ENCODE results near the gene PXMP2. TPM values are rescaled to one million over a fixed set of nuclear protein-coding genes. Genes with fewer than 3 reads are reported as not detected.

The PXMP2 gene
- total RNA-seq, 5 donors from 2014 or later (not counting 1 experiment from before 2014, with no cell fraction given), result 3.1 to 8.9 (median 6.5) TPM

DNA sequence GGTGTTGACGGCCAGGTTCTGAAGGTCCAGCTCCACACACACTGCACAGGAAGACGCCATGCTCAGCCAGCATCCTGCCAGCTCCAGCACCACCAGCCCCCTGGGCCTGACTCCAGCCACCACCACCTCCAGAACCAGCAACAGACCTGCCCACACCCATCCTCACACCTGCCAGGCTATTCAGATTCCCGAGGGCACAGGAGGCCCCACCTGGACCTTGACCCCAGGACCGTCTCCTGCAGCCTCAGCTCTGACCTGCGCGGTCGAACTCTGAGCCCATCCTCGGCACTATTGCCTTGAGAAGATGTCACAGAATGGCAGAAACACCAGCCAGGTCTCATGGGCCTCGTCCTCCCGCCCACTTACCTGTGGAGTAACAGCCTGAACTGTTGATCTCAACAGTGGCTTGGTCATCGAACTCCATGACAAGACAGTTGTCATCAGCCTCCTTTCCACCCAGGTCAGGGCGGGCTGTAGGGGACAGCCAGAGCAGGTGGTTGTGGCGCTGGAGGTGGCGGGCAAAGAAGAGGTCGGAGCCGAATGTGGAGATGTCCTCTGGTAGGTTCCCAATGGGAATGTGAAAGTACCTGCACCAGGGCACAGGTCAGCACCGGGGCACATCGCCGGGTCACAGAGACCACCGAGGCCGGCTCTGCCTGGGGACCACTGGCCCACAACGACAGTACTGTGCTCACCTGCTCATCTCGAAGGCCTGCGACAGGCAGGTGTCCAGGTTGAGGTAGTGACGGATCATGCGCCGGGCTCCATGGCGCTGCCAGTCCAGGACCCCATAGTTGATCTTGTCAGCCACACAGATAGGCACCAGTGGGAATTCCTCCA lies 45.4 kb upstream of the PXMP2 start:
- CTCF ChIA-PET, result no interaction called here
- Histone ChIP-seq H3K4me1 (ENCODE audit: control insufficient read depth in 1 of 2, extremely low read depth in 1 of 2, insufficient read depth in 2 of 2, low read length in 2 of 2) (no peaks in the 10 kb centered on the region), H3K36me3 (ENCODE audit: control insufficient read depth in 2 of 2, extremely low read depth in 1 of 2, insufficient read depth in 1 of 2, low read length in 1 of 2) (peaks cover 24 to 39% of the 10 kb centered on the region in 2 donors), H3K4me3 (ENCODE audit: control insufficient read depth in 1 of 2, extremely low read depth in 1 of 2, low read length in 1 of 2) (no peak overlapping the region), H3K9me3 (no peaks in the 10 kb centered on the region), H3K27ac (ENCODE audit: low read length) (no peak overlapping the region), H3K27me3 (replicated peaks in 1 of 2; ENCODE audit: control insufficient read depth in 2 of 2, extremely low read depth in 1 of 2, insufficient read depth in 2 of 2, low read length in 1 of 2) (no peaks in the 10 kb centered on the region)
- Mint-ChIP-seq H3K4me3 (no peak overlapping the region), H3K9me3 (no peaks in the 10 kb centered on the region), H3K4me1 (peaks cover 0 to 4% (median 0%) of the 10 kb centered on the region in 3 donors), H3K27me3 (no peaks in the 10 kb centered on the region), H3K27ac (no peak overlapping the region), H3K36me3 (peaks cover 51% of the 10 kb centered on the region)
- ATAC-seq (replicated peaks in 1 of 4) (no peak), DNase-seq (no peak)
- POLR2A ChIA-PET, result no interaction called here
- 98% methylated on average over 19 of the region's 28 CpGs for WGBS (ENCODE audit: insufficient coverage)

DNA sequence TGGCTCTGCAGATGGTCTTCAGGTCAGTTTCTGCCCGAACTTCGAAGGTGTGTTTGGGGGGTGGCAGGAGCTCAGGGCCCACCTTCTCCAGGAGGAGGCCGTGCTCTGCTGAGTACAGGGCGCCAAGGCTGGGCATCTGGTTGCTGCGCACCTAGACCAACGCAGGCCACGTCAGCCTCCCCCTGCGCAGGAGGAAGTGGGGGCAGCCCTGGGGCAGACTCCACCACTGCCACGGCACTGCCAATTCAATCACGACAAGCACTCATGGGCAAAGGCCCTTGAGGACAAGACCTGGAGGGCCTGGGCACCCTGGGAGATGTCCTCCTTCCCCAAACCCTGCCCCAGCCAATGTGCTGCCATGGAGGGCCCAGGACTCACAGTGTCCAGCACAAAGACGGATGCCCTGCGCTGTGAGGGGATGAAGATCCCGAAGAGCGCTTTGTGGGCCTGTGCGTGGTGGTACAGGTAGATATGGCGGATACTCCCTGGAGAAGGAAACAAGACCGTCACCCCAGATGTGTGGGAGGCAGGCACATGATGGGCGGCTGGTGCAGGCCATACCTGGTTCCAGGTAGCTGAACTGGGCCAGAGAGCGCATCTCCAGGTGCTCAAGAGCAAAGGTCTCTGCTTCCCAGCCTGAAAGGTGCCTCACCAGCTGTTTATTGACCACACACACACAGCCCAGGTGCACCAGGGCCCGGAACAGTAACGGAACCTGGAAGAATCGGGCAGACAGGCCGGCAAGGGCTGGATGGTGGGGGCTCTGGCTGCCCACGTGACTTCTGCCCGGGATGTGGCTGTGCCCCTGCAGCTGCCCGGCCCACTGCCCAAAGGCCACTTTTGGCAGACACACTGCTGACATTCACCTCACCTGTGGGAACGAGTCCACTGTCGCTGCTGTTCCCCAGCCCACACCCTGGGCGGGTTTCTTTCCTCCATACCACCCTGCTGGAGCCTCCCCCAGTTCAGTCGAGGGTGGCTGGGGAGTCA lies 44.2 kb upstream of the PXMP2 start:
- Histone ChIP-seq H3K4me3 (ENCODE audit: control insufficient read depth in 1 of 2, extremely low read depth in 1 of 2, low read length in 1 of 2) (no peak overlapping the region), H3K27me3 (replicated peaks in 1 of 2; ENCODE audit: control insufficient read depth in 2 of 2, extremely low read depth in 1 of 2, insufficient read depth in 2 of 2, low read length in 1 of 2) (no peaks in the 10 kb centered on the region), H3K9me3 (no peaks in the 10 kb centered on the region), H3K27ac (ENCODE audit: low read length) (no peak overlapping the region), H3K4me1 (ENCODE audit: control insufficient read depth in 1 of 2, extremely low read depth in 1 of 2, insufficient read depth in 2 of 2, low read length in 2 of 2) (no peaks in the 10 kb centered on the region), H3K36me3 (ENCODE audit: control insufficient read depth in 2 of 2, extremely low read depth in 1 of 2, insufficient read depth in 1 of 2, low read length in 1 of 2) (peaks cover 24 to 34% of the 10 kb centered on the region in 2 donors)
- Mint-ChIP-seq H3K27me3 (no peaks in the 10 kb centered on the region), H3K9me3 (no peaks in the 10 kb centered on the region), H3K36me3 (peaks cover 49% of the 10 kb centered on the region), H3K4me1 (no peaks in the 10 kb centered on the region), H3K4me3 (no peak overlapping the region), H3K27ac (no peak overlapping the region)
- POLR2A ChIA-PET, result no interaction called here
- no peak for ATAC-seq (replicated peaks in 1 of 4)
- CTCF ChIA-PET, result interaction anchor here in 1 of 2 donors (0.6 kb wide), 1 partner anchor 10 kb away, joined by 3 read pairs; no protein-coding TSS in a partner anchor
- DNase-seq, result no peak
- 98% methylated on average over 24 of the region's 30 CpGs for WGBS (ENCODE audit: insufficient coverage)

GRCh38 chr12:132646850-132647249 lies 40.5 kb upstream of the PXMP2 start:
- Histone ChIP-seq H3K27ac (ENCODE audit: low read length) (no peak overlapping the region), H3K27me3 (replicated peaks in 1 of 2; ENCODE audit: control insufficient read depth in 2 of 2, extremely low read depth in 1 of 2, insufficient read depth in 2 of 2, low read length in 1 of 2) (no peaks in the 10 kb centered on the region), H3K4me3 (ENCODE audit: control insufficient read depth in 1 of 2, extremely low read depth in 1 of 2, low read length in 1 of 2) (no peak overlapping the region), H3K4me1 (ENCODE audit: control insufficient read depth in 1 of 2, extremely low read depth in 1 of 2, insufficient read depth in 2 of 2, low read length in 2 of 2) (no peaks in the 10 kb centered on the region), H3K36me3 (ENCODE audit: control insufficient read depth in 2 of 2, extremely low read depth in 1 of 2, insufficient read depth in 1 of 2, low read length in 1 of 2) (peaks cover 24 to 45% of the 10 kb centered on the region in 2 donors), H3K9me3 (no peaks in the 10 kb centered on the region)
- Mint-ChIP-seq H3K4me3 (no peak overlapping the region), H3K4me1 (no peaks in the 10 kb centered on the region), H3K36me3 (peaks cover 47% of the 10 kb centered on the region), H3K27me3 (no peaks in the 10 kb centered on the region), H3K27ac (no peak overlapping the region), H3K9me3 (no peaks in the 10 kb centered on the region)
- 100% methylated on average over 3 of the region's 7 CpGs for WGBS (ENCODE audit: insufficient coverage)
- DNase-seq (no peak), ATAC-seq (replicated peaks in 1 of 4) (no peak)
- ChIA-PET CTCF (no interaction called here), POLR2A (no interaction called here)

- Mint-ChIP-seq H3K27ac (no peak overlapping the region), H3K9me3 (no peaks in the 10 kb centered on the region), H3K27me3 (no peaks in the 10 kb centered on the region), H3K4me1 (no peaks in the 10 kb centered on the region), H3K36me3 (peaks cover 51% of the 10 kb centered on the region), H3K4me3 (no peak overlapping the region)
- no peaks in the 10 kb centered on the region for H3K4me1 ChIP-seq (ENCODE audit: control insufficient read depth in 1 of 2, extremely low read depth in 1 of 2, insufficient read depth in 2 of 2, low read length in 2 of 2)
- DNase-seq, result no peak
- WGBS (ENCODE audit: insufficient coverage), result 95% methylated on average over 7 of the region's 10 CpGs
- no peak for ATAC-seq (replicated peaks in 1 of 4)
- no peak overlapping the region for H3K27ac ChIP-seq (ENCODE audit: low read length)
- no peak overlapping the region for H3K4me3 ChIP-seq (ENCODE audit: control insufficient read depth in 1 of 2, extremely low read depth in 1 of 2, low read length in 1 of 2)
- H3K36me3 ChIP-seq (ENCODE audit: control insufficient read depth in 2 of 2, extremely low read depth in 1 of 2, insufficient read depth in 1 of 2, low read length in 1 of 2), result peaks cover 17 to 34% of the 10 kb centered on the region in 2 donors
- ChIA-PET CTCF (no interaction called here), POLR2A (no interaction called here)
- no peaks in the 10 kb centered on the region for H3K27me3 ChIP-seq (replicated peaks in 1 of 2; ENCODE audit: control insufficient read depth in 2 of 2, extremely low read depth in 1 of 2, insufficient read depth in 2 of 2, low read length in 1 of 2)
- H3K9me3 ChIP-seq, result no peaks in the 10 kb centered on the region
Observed at GRCh38 chr12:132647858-132648257, 39.5 kb upstream of the PXMP2 start.

DNA sequence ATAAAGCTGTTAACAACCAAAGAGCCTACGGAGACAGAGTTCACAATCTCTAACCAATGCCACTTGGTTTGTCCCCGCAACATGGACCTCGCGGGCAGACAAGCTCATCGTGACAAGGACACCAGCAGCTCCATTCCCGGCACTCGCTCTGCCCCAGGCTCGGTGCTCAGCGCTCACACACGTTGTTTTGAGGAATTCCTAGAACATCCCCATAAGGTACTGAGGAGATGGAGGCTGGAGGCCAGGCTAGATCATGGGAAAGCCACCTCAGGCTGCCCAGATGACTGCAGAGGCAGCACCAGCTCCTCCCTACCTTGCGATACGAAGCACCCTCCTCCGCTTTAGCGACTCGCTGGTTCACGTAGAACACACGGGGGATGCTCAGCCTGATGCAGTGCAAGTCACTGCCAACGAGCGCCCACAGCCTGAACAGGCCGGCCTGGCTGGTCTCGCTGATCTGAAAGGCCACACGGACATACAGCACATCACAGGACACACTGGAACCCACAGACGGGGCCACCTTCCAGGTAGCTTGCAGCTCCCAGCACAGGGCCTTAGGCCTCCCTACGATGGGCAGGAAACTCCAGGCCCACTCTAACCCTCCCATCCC lies 38.7 kb upstream of the PXMP2 start:
- Histone ChIP-seq H3K27ac (ENCODE audit: low read length) (no peak overlapping the region), H3K36me3 (ENCODE audit: control insufficient read depth in 2 of 2, extremely low read depth in 1 of 2, insufficient read depth in 1 of 2, low read length in 1 of 2) (peaks cover 14 to 29% of the 10 kb centered on the region in 2 donors), H3K4me3 (ENCODE audit: control insufficient read depth in 1 of 2, extremely low read depth in 1 of 2, low read length in 1 of 2) (no peak overlapping the region), H3K4me1 (ENCODE audit: control insufficient read depth in 1 of 2, extremely low read depth in 1 of 2, insufficient read depth in 2 of 2, low read length in 2 of 2) (no peaks in the 10 kb centered on the region), H3K27me3 (replicated peaks in 1 of 2; ENCODE audit: control insufficient read depth in 2 of 2, extremely low read depth in 1 of 2, insufficient read depth in 2 of 2, low read length in 1 of 2) (no peaks in the 10 kb centered on the region), H3K9me3 (no peaks in the 10 kb centered on the region)
- 96% methylated on average over 24 of the region's 24 CpGs for WGBS (ENCODE audit: insufficient coverage)
- CTCF ChIA-PET, result no interaction called here
- no peak for DNase-seq
- Mint-ChIP-seq H3K4me1 (no peaks in the 10 kb centered on the region), H3K27me3 (no peaks in the 10 kb centered on the region), H3K36me3 (peaks cover 52% of the 10 kb centered on the region), H3K4me3 (no peak overlapping the region), H3K9me3 (no peaks in the 10 kb centered on the region), H3K27ac (no peak overlapping the region)
- no peak for ATAC-seq (replicated peaks in 1 of 4)
- POLR2A ChIA-PET, result no interaction called here

DNA sequence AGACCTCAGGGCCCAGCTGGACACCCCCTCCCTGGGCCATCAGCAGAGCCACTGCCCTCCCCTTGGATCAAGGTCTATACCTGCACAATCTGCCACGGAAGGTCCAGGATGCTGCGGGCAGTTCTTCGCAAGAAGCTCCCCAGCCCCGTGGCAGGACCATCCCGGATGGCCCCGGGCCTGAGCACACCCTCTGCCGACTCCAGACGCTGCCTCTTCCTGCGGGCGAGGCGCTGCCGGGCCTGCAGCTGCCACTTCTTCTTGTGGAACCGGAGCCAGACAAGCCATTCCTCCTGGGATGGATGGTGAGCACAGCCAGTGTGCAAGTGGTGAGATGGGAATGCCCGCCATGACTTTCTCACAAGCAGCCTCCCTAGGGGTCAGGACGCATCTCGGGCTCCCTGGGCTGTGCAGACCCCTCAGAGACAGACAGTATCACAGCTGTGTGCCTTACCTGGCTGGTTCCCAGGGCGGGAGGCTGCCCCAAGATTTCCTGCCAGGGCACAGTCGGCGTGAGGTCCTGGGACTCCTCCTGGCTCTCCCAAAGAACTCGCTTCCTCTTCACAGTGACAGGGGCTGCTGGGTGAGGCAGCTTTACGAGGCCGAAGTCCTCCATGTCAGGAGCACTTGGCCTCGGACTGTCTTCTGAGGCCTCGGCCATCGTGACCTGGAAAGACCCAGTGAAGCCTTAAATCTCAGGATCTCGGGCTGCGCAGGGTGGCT lies 38.0 kb upstream of the PXMP2 start:
- Histone ChIP-seq H3K9me3 (no peaks in the 10 kb centered on the region), H3K27ac (ENCODE audit: low read length) (no peak overlapping the region), H3K4me1 (ENCODE audit: control insufficient read depth in 1 of 2, extremely low read depth in 1 of 2, insufficient read depth in 2 of 2, low read length in 2 of 2) (no peaks in the 10 kb centered on the region), H3K27me3 (replicated peaks in 1 of 2; ENCODE audit: control insufficient read depth in 2 of 2, extremely low read depth in 1 of 2, insufficient read depth in 2 of 2, low read length in 1 of 2) (no peaks in the 10 kb centered on the region), H3K4me3 (ENCODE audit: control insufficient read depth in 1 of 2, extremely low read depth in 1 of 2, low read length in 1 of 2) (no peak overlapping the region), H3K36me3 (ENCODE audit: control insufficient read depth in 2 of 2, extremely low read depth in 1 of 2, insufficient read depth in 1 of 2, low read length in 1 of 2) (peaks cover 14 to 30% of the 10 kb centered on the region in 2 donors)
- CTCF ChIA-PET, result no interaction called here
- 93% methylated on average over 24 of the region's 27 CpGs for WGBS (ENCODE audit: insufficient coverage)
- Mint-ChIP-seq H3K9me3 (no peaks in the 10 kb centered on the region), H3K27ac (no peak overlapping the region), H3K4me1 (no peaks in the 10 kb centered on the region), H3K27me3 (no peaks in the 10 kb centered on the region), H3K4me3 (no peak overlapping the region), H3K36me3 (peaks cover 52% of the 10 kb centered on the region)
- DNase-seq (no peak), ATAC-seq (replicated peaks in 1 of 4) (no peak)
- POLR2A ChIA-PET, result no interaction called here

Measured in T-cell (primary cell).